ENCODE results near the gene ABHD6.

GRCh38 chr3:58242340-58242739 is 4.7 kb downstream of the ABHD6 start:
- no peak for TF ChIP-seq CTCF (conservative IDR thresholded peaks at IDR 0.05)
- no peak for TF ChIP-seq ZFX (IDR thresholded peaks at IDR 0.05)

All from C4-2B (cell line).